ENCODE results near the gene TTPAL. TPM values are rescaled to one million over a fixed set of nuclear protein-coding genes. Genes with fewer than 3 reads are reported as not detected.

TTPAL gene, protein sequence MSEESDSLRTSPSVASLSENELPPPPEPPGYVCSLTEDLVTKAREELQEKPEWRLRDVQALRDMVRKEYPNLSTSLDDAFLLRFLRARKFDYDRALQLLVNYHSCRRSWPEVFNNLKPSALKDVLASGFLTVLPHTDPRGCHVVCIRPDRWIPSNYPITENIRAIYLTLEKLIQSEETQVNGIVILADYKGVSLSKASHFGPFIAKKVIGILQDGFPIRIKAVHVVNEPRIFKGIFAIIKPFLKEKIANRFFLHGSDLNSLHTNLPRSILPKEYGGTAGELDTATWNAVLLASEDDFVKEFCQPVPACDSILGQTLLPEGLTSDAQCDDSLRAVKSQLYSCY
- total RNA-seq, result 10 to 100 TPM; 18.1 to 18.6 TPM

DNA sequence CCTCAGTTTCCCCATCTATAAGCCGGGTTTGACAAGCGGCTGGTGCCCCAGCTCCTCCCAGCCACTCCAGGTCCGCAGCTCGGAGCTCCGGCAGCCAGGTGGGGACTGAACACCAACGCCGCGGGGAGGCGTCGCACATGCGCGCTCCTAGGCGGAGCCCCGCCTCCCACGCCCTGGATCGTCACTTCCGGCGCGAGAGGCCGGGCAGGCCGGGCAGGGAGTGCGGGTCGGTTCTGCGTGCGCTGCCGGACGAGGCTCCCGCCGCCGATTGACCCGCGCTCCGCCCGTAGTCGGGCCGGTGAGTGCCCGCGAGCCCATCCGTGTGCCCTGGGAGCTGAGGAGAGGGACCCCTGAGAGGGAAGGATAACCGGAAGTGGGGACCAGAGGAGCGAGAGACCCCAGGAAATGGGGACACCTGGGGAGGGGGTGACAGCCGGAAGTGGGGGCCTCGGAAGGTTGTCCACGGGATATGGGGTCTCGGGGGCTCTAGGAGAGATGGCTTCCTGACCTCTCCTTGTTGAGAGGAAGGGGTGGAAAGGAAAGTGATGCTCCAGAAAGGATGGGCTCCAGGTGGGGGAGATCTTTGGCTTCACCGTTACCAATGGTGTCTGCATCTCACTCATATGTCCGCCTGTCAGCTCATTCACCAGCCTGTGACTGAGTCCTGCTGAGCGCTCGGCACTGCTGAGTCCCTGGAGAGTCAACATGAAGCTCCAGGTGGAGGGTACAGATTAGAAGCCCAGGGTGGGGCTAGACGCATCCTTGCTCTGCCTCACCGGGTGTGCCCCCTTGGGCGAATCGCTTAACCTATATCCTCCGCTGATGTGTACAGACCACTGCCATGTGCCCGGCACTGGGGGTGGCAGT is at the start of gene TTPAL:
Gene TTPAL (plus strand): TSS at position 181 of the 867 bp plus-strand sequence. CDS start 4,126 bp downstream, outside the sequence.
- ChIA-PET CTCF (interaction anchor here (0.6 to 2.3 kb wide), 10 partner anchors 19 to 364 kb away, joined by 3 to 18 read pairs (median 5); partner anchors contain the start of gene SERINC3), POLR2A (interaction anchor here (0.7 to 1.5 kb wide), 11 partner anchors 14 to 266 kb away, joined by 3 to 4 read pairs (median 3); partner anchors contain the start of genes OSER1 and SERINC3)
- Mint-ChIP-seq H3K27me3 (no peaks in the 10 kb centered on the region), H3K9me3 (no peaks in the 10 kb centered on the region), H3K4me3 (peak within 1 kb of the TSS; percentile 94), H3K27ac (peak within 1 kb of the TSS; percentile 93), H3K4me1 (ENCODE audit: low read depth) (peaks cover 22% of the 10 kb centered on the region), H3K36me3 (no peaks in the 10 kb centered on the region)
- intact Hi-C loops (cut with micrococcal nuclease), result loop anchor here (1.0 to 2.0 kb wide), 4 partner anchors 19 to 135 kb away; partner anchors contain the start of gene SERINC3
- peak; percentile 94 for DNase-seq

DNA sequence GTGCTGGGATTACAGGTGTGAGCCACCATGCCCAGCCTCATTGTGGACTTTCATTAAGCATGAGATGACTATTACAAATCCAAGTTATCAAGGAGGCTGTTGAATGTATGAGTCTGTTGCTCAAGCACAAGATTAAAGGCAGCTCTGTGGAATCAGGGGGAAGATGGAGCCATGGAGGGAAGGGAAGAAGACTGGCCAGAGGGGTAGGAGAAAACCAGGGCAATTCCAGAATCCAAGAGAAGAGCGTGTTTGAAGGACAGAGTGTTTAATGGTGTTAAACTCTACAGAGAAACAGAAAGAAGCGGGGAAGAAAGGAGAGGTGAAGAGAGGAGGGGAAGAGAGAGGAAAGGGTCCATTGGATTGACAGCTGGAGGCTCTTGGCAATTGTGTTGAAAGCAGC is 49.8 kb upstream of the TTPAL start:
- CTCF ChIA-PET, result no interaction called here
- no peak overlapping the region for H3K27ac Mint-ChIP-seq
- H3K36me3 Mint-ChIP-seq, result no peaks in the 10 kb centered on the region
- H3K4me3 Mint-ChIP-seq, result no peak overlapping the region
- peaks cover 2% of the 10 kb centered on the region for H3K27me3 Mint-ChIP-seq
- H3K4me1 Mint-ChIP-seq (ENCODE audit: low read depth), result no peaks in the 10 kb centered on the region
- intact Hi-C loops (cut with micrococcal nuclease), result no loop called here
- POLR2A ChIA-PET, result no interaction called here
- H3K9me3 Mint-ChIP-seq, result no peaks in the 10 kb centered on the region
- no peak for DNase-seq

DNA sequence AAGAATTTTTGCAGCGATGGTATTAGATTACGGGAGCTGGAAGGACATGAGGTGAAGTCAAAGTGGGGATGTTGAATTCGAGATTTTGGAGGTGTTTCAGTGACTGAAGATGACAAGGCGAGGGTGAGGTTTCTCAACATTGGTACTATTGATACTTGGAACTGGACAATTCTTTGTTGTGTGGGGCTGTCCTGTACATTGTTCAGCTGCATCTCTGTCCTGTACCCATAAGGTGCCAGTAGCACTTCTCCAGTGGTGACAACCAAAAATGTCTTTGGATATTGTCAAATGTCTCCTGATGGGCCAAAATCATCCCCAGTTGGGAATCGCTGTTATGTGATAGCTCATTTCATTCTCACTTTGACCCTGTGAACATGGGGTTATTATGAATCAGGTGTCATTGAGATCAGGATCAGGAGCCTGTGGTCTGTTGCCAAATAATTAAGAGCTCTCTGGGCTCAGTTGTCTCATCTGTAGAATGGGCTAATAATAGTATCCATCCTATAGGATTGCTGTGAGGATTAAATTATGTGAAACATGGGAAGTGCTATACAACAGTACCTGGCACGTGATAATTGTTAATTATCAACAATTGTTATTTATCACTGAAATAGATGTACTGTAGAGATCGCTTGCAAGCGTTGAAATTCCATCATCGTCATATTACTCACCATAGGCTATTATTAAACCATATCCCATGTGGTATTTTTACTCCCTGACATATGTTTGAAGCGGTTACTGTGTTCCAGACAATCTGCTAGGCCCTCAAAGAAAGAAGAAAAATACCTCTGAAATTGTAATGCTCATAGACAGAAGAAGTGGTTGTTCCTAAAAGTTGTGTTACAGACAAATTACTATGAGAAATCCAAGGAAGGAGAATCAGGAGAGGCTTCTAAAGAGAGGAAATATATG is 48.5 kb upstream of the TTPAL start:
- DNase-seq, result no peak
- Mint-ChIP-seq H3K9me3 (no peaks in the 10 kb centered on the region), H3K4me3 (no peak overlapping the region), H3K36me3 (no peaks in the 10 kb centered on the region), H3K4me1 (ENCODE audit: low read depth) (no peaks in the 10 kb centered on the region), H3K27ac (no peak overlapping the region), H3K27me3 (peaks cover 6% of the 10 kb centered on the region)
- ChIA-PET POLR2A (no interaction called here), CTCF (no interaction called here)
- intact Hi-C loops (cut with micrococcal nuclease), result no loop called here

DNA sequence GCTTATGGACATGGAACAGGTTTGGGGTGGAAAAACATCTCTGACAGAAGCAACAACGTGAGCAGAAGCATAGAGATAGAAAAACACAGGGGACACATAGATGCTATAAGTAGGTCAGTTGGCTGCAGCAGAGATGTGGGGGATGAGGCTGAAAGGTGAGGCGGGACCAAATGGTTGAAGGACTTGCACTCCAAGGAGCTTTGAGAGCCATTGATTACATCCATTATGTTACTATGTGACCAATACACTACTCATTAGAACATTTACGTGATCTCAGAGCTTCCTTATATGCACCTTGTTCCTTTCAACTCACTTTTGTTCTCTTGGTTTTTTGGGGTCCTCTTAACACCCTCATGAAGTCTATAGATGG is 47.9 kb upstream of the TTPAL start:
- intact Hi-C loops (cut with micrococcal nuclease), result no loop called here
- no peak for DNase-seq
- Mint-ChIP-seq H3K4me3 (no peak overlapping the region), H3K4me1 (ENCODE audit: low read depth) (no peaks in the 10 kb centered on the region), H3K27ac (no peak overlapping the region), H3K36me3 (no peaks in the 10 kb centered on the region), H3K9me3 (no peaks in the 10 kb centered on the region), H3K27me3 (peaks cover 6% of the 10 kb centered on the region)
- CTCF ChIA-PET, result no interaction called here
- POLR2A ChIA-PET, result no interaction called here

DNA sequence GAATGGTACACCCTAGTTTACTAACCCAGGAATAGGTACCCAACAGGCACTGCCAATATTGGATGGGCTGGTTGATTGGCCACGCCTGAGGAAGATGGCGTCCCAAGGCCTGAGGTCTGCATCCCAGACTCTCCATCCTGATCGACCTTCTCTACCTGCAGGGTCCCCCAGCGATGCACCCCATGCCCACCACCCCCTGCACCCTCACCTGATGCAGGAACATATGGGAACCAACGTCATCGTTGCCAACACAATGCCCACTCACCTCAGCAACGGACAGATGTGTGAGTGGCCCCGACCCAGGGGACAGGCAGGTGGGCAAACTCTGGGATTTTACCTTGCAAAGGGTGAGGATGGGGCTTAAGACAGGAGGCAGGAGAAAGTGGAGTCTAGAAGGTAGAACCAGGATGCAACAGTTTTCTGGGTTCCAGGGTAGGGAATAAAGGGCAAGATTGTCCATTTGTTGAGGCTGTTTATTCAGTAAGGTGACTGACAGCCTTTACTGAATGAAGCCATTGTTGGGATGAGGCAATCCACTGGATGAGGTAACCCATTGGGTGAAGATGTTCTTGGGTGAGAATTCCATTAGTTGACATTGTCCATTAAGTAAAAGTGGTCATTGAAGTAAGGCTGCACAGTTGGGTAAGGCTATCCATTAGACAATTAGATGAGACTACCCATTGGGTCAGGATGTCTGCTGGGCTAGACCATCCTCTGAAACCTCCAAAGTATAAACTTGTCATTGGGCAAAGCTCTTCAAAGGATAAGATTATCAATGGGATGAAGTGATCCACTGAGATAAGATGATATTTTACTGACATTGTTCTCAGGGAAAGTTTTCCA is 47.3 kb upstream of the TTPAL start:
- Mint-ChIP-seq H3K27ac (no peak overlapping the region), H3K4me1 (ENCODE audit: low read depth) (no peaks in the 10 kb centered on the region), H3K36me3 (no peaks in the 10 kb centered on the region), H3K9me3 (no peaks in the 10 kb centered on the region), H3K27me3 (peaks cover 6% of the 10 kb centered on the region), H3K4me3 (no peak overlapping the region)
- DNase-seq, result no peak
- intact Hi-C loops (cut with micrococcal nuclease), result no loop called here
- ChIA-PET POLR2A (no interaction called here), CTCF (no interaction called here)

DNA sequence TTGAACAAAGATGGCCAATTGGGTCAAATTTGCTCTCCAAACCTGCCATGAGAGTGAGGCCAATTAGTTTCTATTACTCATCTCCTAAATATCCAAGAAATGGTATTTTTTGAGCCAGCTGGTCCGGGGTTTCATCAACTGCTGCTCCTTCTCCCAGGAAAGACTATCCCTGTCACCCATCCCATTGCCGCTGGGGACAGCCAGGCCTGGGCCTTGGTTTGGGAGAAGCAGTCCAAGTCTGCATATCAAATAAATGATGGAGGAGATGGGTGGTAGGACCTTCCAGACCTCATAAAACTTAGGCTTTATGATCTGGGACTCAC is 46.7 kb upstream of the TTPAL start:
- H3K4me3 Mint-ChIP-seq, result no peak overlapping the region
- no peaks in the 10 kb centered on the region for H3K9me3 Mint-ChIP-seq
- intact Hi-C loops (cut with micrococcal nuclease), result no loop called here
- ChIA-PET CTCF (no interaction called here), POLR2A (no interaction called here)
- H3K36me3 Mint-ChIP-seq, result no peaks in the 10 kb centered on the region
- DNase-seq, result no peak
- no peak overlapping the region for H3K27ac Mint-ChIP-seq
- H3K4me1 Mint-ChIP-seq (ENCODE audit: low read depth), result no peaks in the 10 kb centered on the region
- H3K27me3 Mint-ChIP-seq, result peaks cover 4% of the 10 kb centered on the region

DNA sequence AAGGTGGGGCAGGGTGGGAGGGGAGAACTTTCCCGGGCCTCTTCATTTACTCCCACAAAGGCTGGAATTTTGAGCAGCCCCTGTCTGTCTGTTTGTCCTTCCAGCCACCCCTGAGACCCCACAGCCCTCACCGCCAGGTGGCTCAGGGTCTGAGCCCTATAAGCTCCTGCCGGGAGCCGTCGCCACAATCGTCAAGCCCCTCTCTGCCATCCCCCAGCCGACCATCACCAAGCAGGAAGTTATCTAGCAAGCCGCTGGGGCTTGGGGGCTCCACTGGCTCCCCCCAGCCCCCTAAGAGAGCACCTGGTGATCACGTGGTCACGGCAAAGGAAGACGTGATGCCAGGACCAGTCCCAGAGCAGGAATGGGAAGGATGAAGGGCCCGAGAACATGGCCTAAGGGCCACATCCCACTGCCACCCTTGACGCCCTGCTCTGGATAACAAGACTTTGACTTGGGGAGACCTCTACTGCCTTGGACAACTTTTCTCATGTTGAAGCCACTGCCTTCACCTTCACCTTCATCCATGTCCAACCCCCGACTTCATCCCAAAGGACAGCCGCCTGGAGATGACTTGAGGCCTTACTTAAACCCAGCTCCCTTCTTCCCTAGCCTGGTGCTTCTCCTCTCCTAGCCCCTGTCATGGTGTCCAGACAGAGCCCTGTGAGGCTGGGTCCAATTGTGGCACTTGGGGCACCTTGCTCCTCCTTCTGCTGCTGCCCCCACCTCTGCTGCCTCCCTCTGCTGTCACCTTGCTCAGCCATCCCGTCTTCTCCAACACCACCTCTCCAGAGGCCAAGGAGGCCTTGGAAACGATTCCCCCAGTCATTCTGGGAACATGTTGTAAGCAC is 46.0 kb upstream of the TTPAL start:
- Mint-ChIP-seq H3K36me3 (no peaks in the 10 kb centered on the region), H3K9me3 (no peaks in the 10 kb centered on the region), H3K27ac (no peak overlapping the region), H3K4me3 (no peak overlapping the region), H3K4me1 (ENCODE audit: low read depth) (no peaks in the 10 kb centered on the region), H3K27me3 (peaks cover 4% of the 10 kb centered on the region)
- ChIA-PET POLR2A (no interaction called here), CTCF (no interaction called here)
- DNase-seq, result no peak
- intact Hi-C loops (cut with micrococcal nuclease), result no loop called here

DNA sequence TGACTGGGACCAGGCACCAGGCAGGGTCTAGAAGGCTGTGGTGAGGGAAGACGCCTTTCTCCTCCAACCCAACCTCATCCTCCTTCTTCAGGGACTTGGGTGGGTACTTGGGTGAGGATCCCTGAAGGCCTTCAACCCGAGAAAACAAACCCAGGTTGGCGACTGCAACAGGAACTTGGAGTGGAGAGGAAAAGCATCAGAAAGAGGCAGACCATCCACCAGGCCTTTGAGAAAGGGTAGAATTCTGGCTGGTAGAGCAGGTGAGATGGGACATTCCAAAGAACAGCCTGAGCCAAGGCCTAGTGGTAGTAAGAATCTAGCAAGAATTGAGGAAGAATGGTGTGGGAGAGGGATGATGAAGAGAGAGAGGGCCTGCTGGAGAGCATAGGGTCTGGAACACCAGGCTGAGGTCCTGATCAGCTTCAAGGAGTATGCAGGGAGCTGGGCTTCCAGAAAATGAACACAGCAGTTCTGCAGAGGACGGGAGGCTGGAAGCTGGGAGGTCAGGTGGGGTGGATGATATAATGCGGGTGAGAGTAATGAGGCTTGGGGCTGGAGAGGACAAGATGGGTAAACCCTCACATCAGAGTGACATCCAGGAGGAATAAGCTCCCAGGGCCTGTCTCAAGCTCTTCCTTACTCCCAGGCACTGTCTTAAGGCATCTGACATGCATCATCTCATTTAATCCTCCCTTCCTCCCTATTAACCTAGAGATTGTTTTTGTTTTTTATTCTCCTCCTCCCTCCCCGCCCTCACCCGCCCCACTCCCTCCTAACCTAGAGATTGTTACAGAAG is 45.2 kb upstream of the TTPAL start:
- peaks cover 4% of the 10 kb centered on the region for H3K27me3 Mint-ChIP-seq
- no peak overlapping the region for H3K27ac Mint-ChIP-seq
- H3K4me1 Mint-ChIP-seq (ENCODE audit: low read depth), result no peaks in the 10 kb centered on the region
- H3K4me3 Mint-ChIP-seq, result no peak overlapping the region
- no peaks in the 10 kb centered on the region for H3K36me3 Mint-ChIP-seq
- no peaks in the 10 kb centered on the region for H3K9me3 Mint-ChIP-seq
- ChIA-PET CTCF (no interaction called here), POLR2A (no interaction called here)
- no peak for DNase-seq
- intact Hi-C loops (cut with micrococcal nuclease), result no loop called here

DNA sequence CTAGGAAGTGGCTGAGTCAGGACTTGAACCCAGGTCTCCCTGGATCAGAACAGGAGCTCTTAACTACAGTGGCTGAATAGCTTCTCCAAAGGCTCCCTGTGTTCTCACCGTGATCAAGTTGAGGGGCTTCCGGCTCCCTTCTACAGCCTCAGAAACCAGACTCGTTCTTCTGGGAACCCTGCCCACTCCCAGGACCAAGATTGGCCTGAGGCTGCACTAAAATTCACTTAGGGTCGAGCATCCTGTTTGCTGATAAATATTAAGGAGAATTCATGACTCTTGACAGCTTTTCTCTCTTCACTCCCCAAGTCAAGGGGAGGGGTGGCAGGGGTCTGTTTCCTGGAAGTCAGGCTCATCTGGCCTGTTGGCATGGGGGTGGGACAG is 44.6 kb upstream of the TTPAL start:
- H3K27me3 Mint-ChIP-seq, result peaks cover 4% of the 10 kb centered on the region
- no peaks in the 10 kb centered on the region for H3K9me3 Mint-ChIP-seq
- intact Hi-C loops (cut with micrococcal nuclease), result no loop called here
- no peak overlapping the region for H3K4me3 Mint-ChIP-seq
- H3K4me1 Mint-ChIP-seq (ENCODE audit: low read depth), result no peaks in the 10 kb centered on the region
- POLR2A ChIA-PET, result no interaction called here
- DNase-seq, result no peak
- no peaks in the 10 kb centered on the region for H3K36me3 Mint-ChIP-seq
- H3K27ac Mint-ChIP-seq, result no peak overlapping the region
- CTCF ChIA-PET, result no interaction called here

DNA sequence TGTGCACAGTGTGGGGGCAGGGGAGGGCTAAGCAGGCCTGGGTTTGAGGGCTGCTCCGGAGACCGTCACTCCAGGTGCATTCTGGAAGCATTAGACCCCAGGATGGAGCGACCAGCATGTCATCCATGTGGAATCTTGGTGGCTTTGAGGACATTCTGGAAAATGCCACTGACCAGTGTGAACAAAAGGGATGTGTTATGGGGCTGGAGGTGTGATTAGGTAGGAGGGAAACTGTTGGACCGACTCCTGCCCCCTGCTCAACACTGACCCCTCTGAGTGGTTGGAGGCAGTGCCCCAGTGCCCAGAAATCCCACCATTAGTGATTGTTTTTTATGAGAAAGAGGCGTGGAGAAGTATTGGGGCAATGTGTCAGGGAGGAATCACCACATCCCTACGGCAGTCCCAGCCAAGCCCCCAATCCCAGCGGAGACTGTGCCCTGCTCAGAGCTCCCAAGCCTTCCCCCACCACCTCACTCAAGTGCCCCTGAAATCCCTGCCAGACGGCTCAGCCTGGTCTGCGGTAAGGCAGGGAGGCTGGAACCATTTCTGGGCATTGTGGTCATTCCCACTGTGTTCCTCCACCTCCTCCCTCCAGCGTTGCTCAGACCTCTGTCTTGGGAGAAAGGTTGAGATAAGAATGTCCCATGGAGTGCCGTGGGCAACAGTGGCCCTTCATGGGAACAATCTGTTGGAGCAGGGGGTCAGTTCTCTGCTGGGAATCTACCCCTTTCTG is 44.0 kb upstream of the TTPAL start:
- DNase-seq, result no peak
- intact Hi-C loops (cut with micrococcal nuclease), result no loop called here
- Mint-ChIP-seq H3K36me3 (no peaks in the 10 kb centered on the region), H3K27me3 (peaks cover 4% of the 10 kb centered on the region), H3K4me1 (ENCODE audit: low read depth) (no peaks in the 10 kb centered on the region), H3K9me3 (no peaks in the 10 kb centered on the region), H3K27ac (no peak overlapping the region), H3K4me3 (no peak overlapping the region)
- POLR2A ChIA-PET, result no interaction called here
- CTCF ChIA-PET, result no interaction called here

All from activated CD4-positive, alpha-beta memory T cell treated with anti-CD3 and anti-CD28 coated beads for 36 hours (primary cell).